Endothelial cell of umbilical vein (primary cell): ENCODE data around the gene NCOA3.

Experiments
- CTCF ChIP-seq, 2 donors: IDR thresholded peaks; 1 replicate in 1 of 2; 2 replicates in 1 of 2; pipeline ENCODE4 v1.5.1; 2011; ENCODE audit warnings: low read length in 2 of 2, mild to moderate bottlenecking in 2 of 2, moderate library complexity in 2 of 2, control low read depth in 1 of 2, inconsistent platforms in 1 of 2, low read depth in 1 of 2; ENCODE audit not compliant: insufficient read depth in 1 of 2; ENCODE audit errors: extremely low read depth in 1 of 2
- EZH2 ChIP-seq: IDR thresholded peaks from 2 replicates; pipeline ENCODE4 v1.6.1; 2012; ENCODE audit warnings: borderline replicate concordance, low read depth, mild to moderate bottlenecking, moderate library complexity, low read length, inconsistent platforms; ENCODE audit not compliant: severe bottlenecking
- FOS ChIP-seq: IDR thresholded peaks from 2 replicates; pipeline ENCODE4 v1.6.1; 2011; ENCODE audit warnings: mild to moderate bottlenecking, low read length, moderate library complexity, borderline replicate concordance; ENCODE audit not compliant: insufficient read depth
- MAX ChIP-seq: IDR thresholded peaks from 2 replicates; pipeline ENCODE4 v1.6.1; 2011; ENCODE audit not compliant: insufficient read depth, insufficient read length
- MYC ChIP-seq: IDR thresholded peaks from one replicate; pipeline ENCODE4 v1.6.1; 2011; ENCODE audit warnings: mild to moderate bottlenecking, low read depth, low read length
- POLR2A ChIP-seq: IDR thresholded peaks from 2 replicates; pipeline ENCODE4 v1.6.1; 2012; ENCODE audit warnings: low read depth, mild to moderate bottlenecking, control low read depth, low read length
- POLR2AphosphoS5 ChIP-seq: IDR thresholded peaks from 2 replicates; pipeline ENCODE4 v1.6.1; 2012; ENCODE audit warnings: low read depth, mild to moderate bottlenecking, control low read depth, low read length, moderate library complexity; ENCODE audit not compliant: insufficient read depth

GRCh38 chr20:47597090-47597489, 95.4 kb downstream of the NCOA3 start:
- TF ChIP-seq EZH2 (no peak), CTCF (IDR thresholded peaks at IDR 0.05; ENCODE audit: extremely low read depth in 1 of 2, insufficient read depth in 1 of 2, low read depth in 1 of 2, low read length in 2 of 2) (no peak), POLR2AphosphoS5 (no peak), MAX (no peak), FOS (no peak), POLR2A (no peak), MYC (no peak)
